NCI-H524 treated with DMSO at 0.1 percent for 48 hours (cell line): ENCODE results near the gene TSPAN18.

ENCODE experiments used
- DNase-seq: peaks from one replicate; lab custom pipeline; 2025; lab: John Stamatoyannopoulos, UW

Gene TSPAN18

GRCh38 chr11:44711113-44711786 lies 15.5 kb upstream of the TSPAN18 start:
- DNase-seq: peak; percentile 70

DNA sequence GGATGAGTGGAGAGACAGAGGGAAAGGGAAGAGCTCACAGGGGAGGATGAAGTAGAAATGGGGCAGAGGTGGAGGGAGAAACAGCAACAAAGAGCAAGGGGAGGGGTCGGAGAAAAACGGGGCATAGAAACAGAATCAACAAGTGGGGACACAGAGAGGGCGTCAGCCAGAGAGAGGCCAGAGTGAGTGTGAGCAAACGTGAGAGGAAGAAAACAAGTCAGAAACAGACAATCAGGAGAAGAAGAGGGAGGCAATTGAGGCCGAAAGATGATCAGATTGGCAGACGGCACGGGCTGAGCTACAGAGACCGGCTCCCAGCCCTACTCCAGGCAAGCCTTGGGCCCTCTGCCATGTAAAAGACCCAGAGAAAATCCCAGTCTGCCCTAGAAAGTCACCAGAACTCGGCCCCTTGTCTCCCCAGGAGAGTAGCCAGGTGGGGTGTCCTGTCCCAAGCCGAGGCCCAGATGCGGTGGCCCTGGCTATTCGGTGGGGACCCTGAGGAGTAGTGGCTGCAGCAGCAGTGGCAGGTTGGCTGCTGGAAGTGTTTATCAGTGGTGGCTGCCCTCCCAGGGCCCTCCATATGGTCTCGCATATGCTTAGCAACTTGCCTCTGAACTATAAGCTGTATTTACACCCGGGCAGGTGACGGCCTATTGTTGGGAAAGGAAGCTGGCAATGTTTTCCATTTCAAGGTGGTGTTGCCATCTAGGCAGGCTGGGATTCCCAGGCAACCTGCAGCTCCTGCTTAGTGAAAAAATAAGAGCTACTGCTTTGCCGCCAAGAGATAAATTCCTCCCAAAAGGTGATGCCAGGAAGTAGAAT lies 14.8 kb upstream of the TSPAN18 start:
- DNase-seq: peak; percentile 73

DNA sequence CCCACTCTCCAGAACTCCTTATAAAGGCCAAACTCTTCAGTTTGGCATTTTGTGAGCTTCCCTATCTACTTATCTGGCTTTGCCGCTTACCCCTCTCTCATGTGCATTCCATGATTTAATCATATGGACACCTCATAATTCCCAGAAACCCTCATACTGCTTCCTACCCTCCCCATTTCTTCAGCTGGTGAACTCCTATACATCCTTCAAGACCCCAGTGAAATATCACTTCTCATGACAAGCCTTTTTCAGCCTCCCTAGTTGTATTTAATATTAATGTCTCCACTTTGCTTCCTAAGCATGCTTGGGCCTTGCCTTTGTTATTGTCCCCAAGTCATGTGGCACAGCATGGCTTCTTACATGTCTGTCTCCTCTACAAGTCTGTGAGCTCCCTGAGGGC lies 13.7 kb upstream of the TSPAN18 start:
- DNase-seq: no peak

GRCh38 chr11:44716256-44716655 lies 10.5 kb upstream of the TSPAN18 start:
- DNase-seq: no peak

- no peak for DNase-seq
Observed at GRCh38 chr11:44718057-44718456, 8.7 kb upstream of the TSPAN18 start.

DNA sequence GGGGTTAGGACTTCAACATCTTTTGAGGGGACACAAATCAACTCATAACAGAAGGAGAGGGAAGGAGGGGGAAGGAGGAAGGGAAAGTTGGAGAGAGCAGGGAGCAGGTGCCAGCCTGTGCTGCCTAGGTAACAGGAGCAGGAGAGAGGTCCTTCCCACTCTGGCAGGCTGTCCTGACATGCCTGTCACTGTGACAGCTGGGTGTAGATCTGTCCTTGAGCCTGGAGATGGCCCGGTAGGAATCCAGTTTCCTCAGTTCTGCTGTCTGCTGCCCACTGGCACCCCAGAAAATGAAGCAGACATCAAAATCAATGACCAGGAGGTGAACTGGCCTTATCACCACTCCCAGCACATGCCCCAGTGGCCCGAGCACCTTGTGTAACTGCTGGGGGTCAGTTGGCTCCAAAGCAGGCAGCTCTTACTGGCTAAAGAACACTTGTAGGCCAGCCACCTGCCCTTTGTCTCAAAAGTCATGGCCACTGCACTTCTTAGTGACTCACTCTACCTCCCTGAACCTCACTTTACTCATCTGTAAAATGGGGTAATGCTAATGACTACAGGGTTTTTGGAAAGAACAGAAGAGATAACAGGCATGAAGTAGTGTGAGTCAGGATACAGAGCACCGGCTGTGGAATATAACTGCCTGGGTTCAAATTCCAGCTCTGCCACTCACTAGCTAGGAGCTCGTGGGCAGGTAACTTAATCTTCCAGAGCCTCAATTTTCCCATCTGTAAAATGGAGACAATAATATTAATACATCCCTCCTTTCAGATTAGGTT lies 8.0 kb upstream of the TSPAN18 start:
- DNase-seq: no peak

DNA sequence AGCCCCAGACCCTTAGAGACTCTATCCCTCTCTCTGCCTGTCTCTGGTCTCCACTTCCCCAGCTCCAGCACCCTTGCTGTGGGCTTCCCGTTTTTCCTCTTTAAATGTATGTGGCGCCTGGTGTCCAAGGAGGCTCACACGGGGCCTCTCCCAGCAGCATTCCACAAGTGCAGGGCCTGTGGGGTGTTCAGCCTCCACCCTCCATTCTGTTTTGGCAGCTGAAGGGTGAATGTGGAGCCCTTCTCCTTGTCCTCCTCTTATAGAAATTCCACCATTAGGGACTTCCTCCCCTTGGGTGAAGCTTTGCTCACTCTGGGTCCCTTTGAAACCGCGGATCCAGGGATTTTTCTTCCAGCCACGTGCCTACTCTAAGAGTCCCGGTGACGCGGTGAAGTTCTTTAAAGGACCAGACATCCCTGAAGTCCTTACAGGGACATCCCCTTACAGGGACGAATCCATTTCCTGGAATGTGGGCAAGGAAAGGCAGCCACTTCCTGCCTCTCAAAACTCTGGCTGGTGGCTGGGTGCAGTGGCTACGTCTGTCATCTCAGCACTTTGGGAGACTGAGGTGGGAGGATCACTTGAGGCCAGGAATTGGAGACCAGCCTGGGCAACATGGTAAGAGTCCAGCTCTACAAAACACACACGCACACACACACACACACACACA lies 1.6 kb upstream of the TSPAN18 start:
- DNase-seq: no peak

- no peak for DNase-seq
Observed at GRCh38 chr11:44725757-44726282, 942 bp upstream of the TSPAN18 start.

DNA sequence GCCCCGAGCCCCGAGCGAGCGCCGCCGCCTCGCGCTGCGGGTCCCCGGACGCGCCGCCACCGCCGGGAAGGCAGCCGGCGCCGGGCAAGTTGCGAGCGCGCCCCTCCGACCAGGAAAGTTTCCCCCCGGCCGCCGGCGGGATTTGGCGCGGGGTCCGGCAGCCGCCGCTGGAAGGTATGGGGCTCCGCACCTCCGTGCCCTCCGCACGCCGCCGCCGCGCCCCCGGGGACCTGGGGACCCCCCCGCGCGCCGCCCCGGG lies 281 bp downstream of the TSPAN18 start:
- DNase-seq: no peak

- peak; percentile 43 for DNase-seq
Observed at GRCh38 chr11:44727373-44728287, 868 bp downstream of the TSPAN18 start.

GRCh38 chr11:44728491-44728910 lies 1.7 kb downstream of the TSPAN18 start:
- DNase-seq: no peak

DNA sequence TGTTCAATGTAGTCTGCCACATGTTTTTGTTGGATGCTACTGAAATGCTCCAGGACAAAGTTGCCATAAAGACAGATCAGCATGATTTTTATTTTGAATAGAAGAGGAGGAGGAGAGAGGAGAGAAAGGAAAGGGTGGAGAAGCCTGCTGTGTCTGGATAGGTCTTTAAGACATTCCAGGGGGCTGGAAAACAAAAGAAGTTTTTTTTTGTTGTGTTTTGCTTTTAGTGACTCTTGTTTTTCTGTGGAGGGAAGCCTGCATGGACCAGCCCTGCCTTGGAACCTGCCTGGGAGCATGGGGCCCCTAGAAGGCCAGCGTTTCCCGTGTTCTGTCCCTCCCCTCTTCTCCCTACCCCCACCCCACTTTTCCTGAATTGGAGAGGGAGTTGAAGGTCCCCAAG lies 2.3 kb downstream of the TSPAN18 start:
- DNase-seq: no peak

GRCh38 chr11:44729713-44730112 lies 3.0 kb downstream of the TSPAN18 start:
- no peak for DNase-seq

- DNase-seq: no peak
Observed at GRCh38 chr11:44730775-44731174, 4.0 kb downstream of the TSPAN18 start.

DNA sequence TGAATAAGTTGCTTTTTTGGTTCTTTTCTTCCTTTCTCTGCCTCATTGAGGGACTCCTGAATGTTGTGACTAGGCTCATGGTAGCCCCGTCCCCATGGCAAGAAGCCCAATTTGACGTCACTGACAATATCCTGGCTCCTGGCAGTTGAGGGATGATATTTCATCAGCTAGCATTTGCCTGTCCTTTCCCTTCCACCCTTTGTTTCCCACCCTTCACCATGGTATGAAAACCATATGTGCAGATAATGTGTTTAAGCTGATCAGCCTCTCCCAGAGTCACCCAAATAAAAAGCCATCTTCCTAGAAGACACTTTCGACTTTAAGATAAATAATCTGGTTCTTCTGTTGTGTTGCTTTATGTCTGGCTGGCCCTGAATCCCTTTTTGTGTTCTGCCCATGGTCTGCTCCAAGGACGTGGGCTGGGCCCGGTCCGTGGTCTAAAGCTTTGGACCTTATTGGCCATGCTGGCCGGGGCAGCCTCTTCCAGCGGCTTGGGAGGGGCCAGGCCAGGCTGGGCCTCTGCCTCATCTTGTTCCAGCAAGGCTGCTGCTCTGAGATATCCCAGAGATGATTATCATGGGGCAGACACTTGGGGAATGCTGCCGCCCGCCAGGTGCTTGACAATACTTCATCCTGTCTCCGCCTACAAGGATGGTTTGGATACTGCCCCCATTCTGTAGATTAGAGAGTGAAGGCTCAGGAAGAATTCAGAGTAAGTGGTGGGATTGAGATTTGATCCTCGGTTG lies 5.1 kb downstream of the TSPAN18 start:
- no peak for DNase-seq

- no peak for DNase-seq
Observed at GRCh38 chr11:44732564-44732963, 5.8 kb downstream of the TSPAN18 start.

- no peak for DNase-seq
Observed at GRCh38 chr11:44733877-44734276, 7.1 kb downstream of the TSPAN18 start.

DNA sequence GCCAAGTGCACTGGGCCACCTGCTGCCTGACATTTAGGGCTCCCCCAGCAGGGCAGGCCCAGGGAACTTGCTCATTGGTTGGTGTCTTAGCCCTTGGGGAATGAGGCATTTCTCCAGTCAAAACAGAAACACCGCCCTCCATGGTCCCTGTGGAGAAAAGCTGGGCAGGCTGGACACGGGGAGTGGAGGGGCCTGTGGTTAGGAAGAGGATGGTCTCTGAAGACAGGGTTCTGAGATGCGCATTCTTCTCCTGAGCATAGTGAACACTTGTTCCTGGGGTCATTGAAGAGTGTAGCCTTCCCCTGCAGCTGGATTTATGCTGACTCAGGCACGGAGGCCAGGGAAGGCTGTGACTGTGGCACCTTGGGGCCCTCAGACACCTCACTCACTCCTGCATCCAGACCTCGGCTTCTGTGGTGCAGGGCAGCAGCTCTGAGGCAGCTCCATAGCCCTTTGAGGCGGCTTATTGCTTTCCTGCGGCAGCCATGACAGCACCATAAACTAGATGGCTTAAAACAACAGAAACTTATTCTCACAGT lies 8.2 kb downstream of the TSPAN18 start:
- no peak for DNase-seq

DNA sequence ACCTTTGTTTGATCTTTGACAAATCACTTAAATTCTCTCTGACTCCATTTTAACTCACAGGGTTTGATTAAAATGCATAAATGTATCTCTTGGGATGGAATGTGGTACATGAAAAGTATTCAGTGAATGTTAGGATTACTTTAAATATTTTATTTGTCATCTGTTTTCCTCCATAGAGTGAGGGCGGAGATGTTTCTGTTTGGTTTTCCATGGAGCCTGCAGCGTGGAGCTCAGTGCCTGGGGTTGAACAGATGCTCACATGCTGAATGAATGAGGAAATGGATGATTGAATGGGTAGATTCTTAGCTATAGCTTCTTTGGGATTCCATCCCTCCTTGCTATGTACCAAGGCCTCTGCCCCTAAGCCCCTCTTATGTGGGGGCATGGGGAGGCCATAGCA lies 10.0 kb downstream of the TSPAN18 start:
- DNase-seq: no peak
